ENCODE measurements around the gene RPS5. TPM values are rescaled to one million over a fixed set of nuclear protein-coding genes. Genes with fewer than 3 reads are reported as not detected.

Gene RPS5
- polyA plus RNA-seq, 1 experiment: 1,927 TPM

DNA sequence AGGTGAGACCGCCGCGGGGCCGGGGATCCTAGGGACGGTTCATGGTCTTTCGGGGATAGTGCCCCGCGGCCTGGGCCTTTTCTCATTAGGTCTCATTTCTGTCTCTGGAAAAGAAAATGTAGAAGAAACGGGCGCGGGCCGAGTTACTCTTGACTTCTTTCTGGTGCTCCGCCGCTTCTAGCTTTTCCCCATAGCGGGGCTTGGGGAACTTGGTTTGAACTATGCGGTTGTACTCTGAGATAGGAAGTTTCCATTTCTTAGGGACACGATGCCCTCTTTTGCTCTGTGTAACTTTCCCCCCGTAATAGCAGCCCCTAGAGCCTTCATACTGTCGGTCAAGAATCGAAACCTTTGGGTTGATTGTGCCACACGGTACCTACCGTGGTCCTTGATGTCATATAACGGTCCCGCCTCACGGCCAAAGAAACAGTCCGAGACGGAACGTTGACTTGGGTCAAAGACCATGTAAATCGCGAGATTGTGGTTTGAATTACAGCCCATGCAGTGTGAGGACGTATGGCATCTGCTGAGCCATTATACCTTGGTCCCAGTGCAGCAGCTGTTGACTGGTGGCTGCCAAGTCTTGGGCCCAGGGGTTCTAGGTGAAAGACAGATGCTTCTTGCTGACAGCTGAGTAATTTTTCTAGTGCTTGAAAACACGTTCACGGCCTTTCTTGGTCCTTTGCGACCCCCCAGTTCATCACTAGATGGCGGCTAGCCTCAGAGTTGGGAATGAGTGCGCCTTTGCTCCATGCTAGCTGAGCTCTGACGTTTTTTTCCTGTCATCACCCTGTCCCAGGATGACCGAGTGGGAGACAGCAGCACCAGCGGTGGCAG lies 487 bp downstream of the RPS5 start:
- Histone ChIP-seq H3K27me3 (ENCODE audit: control insufficient read depth, insufficient read depth, low read length) (no peaks in the 10 kb centered on the region), H3K4me3 (ENCODE audit: low read depth, low read length) (peak overlapping the region; percentile 97), H3K27ac (ENCODE audit: low read depth, low read length) (peak overlapping the region; percentile 99), H3K9me3 (ENCODE audit: control insufficient read depth, insufficient read depth, low read length) (no peaks in the 10 kb centered on the region; the same call in 1 of the 2 replicates)
- TF ChIP-seq, protein P1, sequence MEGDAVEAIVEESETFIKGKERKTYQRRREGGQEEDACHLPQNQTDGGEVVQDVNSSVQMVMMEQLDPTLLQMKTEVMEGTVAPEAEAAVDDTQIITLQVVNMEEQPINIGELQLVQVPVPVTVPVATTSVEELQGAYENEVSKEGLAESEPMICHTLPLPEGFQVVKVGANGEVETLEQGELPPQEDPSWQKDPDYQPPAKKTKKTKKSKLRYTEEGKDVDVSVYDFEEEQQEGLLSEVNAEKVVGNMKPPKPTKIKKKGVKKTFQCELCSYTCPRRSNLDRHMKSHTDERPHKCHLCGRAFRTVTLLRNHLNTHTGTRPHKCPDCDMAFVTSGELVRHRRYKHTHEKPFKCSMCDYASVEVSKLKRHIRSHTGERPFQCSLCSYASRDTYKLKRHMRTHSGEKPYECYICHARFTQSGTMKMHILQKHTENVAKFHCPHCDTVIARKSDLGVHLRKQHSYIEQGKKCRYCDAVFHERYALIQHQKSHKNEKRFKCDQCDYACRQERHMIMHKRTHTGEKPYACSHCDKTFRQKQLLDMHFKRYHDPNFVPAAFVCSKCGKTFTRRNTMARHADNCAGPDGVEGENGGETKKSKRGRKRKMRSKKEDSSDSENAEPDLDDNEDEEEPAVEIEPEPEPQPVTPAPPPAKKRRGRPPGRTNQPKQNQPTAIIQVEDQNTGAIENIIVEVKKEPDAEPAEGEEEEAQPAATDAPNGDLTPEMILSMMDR (IDR thresholded peaks at IDR 0.05; ENCODE audit: low read depth, low read length): no peak
- POLR2A ChIA-PET: interaction anchor here (0.6 to 1.5 kb wide), 5 partner anchors 14 to 911 kb away, joined by 3 to 4 read pairs (median 3); no protein-coding TSS in a partner anchor
- no peak for DNase-seq (ENCODE audit: low read depth, low spot score)
- CTCF ChIA-PET: interaction anchor here (0.6 kb wide), 1 partner anchor 16 kb away, joined by 3 read pairs; no protein-coding TSS in a partner anchor

GRCh38 chr19:58388175-58388526 lies 1.1 kb downstream of the RPS5 start:
- H3K9me3 ChIP-seq (ENCODE audit: control insufficient read depth, insufficient read depth, low read length): no peaks in the 10 kb centered on the region; the same call in 1 of the 2 replicates
- no peaks in the 10 kb centered on the region for H3K27me3 ChIP-seq (ENCODE audit: control insufficient read depth, insufficient read depth, low read length)
- no peak for DNase-seq (ENCODE audit: low read depth, low spot score)
- H3K27ac ChIP-seq (ENCODE audit: low read depth, low read length): no peak overlapping the region
- POLR2A ChIA-PET: interaction anchor here (0.6 to 1.5 kb wide), 4 partner anchors 23 to 911 kb away, joined by 3 to 4 read pairs (median 3); no protein-coding TSS in a partner anchor
- CTCF ChIA-PET: interaction anchor here (0.6 kb wide), 1 partner anchor 17 kb away, joined by 3 read pairs; no protein-coding TSS in a partner anchor
- peak overlapping the region; percentile 97 for H3K4me3 ChIP-seq (ENCODE audit: low read depth, low read length)
- TF ChIP-seq, protein P1 (IDR thresholded peaks at IDR 0.05; ENCODE audit: low read depth, low read length): no peak

- ChIA-PET POLR2A (interaction anchor here (1.0 kb wide), 1 partner anchor 12 kb away, joined by 5 read pairs; no protein-coding TSS in a partner anchor), CTCF (no interaction called here)
- Histone ChIP-seq H3K27ac (ENCODE audit: low read depth, low read length) (no peak overlapping the region), H3K4me3 (ENCODE audit: low read depth, low read length) (no peak overlapping the region), H3K27me3 (ENCODE audit: control insufficient read depth, insufficient read depth, low read length) (no peaks in the 10 kb centered on the region), H3K9me3 (ENCODE audit: control insufficient read depth, insufficient read depth, low read length) (no peaks in the 10 kb centered on the region)
- no peak for DNase-seq (ENCODE audit: low read depth, low spot score)
- TF ChIP-seq, protein P1 (IDR thresholded peaks at IDR 0.05; ENCODE audit: low read depth, low read length): no peak
These were observed 6.1 kb downstream of the RPS5 start for GRCh38 chr19:58392945-58393724.

- Histone ChIP-seq H3K27me3 (ENCODE audit: control insufficient read depth, insufficient read depth, low read length) (no peaks in the 10 kb centered on the region), H3K4me3 (ENCODE audit: low read depth, low read length) (no peak overlapping the region), H3K27ac (ENCODE audit: low read depth, low read length) (no peak overlapping the region), H3K9me3 (ENCODE audit: control insufficient read depth, insufficient read depth, low read length) (no peaks in the 10 kb centered on the region)
- DNase-seq (ENCODE audit: low read depth, low spot score): no peak
- POLR2A ChIA-PET: no interaction called here
- CTCF ChIA-PET: no interaction called here
- TF ChIP-seq, protein P1 (IDR thresholded peaks at IDR 0.05; ENCODE audit: low read depth, low read length): no peak
These were observed 6.6 kb downstream of the RPS5 start for GRCh38 chr19:58393725-58394033.

DNA sequence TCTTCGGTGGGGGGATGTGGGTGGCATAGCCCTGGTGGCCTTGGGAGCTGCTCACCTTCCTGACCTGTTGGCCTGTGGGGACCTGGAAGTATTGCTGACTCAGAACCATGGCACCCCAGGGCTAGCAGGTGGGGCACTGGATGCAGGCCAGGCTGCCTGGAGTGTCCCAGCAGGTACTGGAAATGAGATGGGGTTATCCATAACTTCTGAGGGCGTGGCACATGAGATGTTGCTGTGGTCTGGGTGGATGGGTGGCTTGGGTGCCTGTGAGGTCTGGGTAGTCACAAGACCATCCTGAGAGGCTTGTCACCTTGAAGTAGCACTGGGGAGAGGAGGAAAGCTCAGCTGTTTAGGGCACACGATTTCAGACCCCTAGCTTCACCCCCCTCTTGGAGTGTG lies 7.8 kb downstream of the RPS5 start:
- no peaks in the 10 kb centered on the region for H3K9me3 ChIP-seq (ENCODE audit: control insufficient read depth, insufficient read depth, low read length)
- POLR2A ChIA-PET: no interaction called here
- H3K4me3 ChIP-seq (ENCODE audit: low read depth, low read length): no peak overlapping the region
- no peak for DNase-seq (ENCODE audit: low read depth, low spot score)
- TF ChIP-seq, protein P1 (IDR thresholded peaks at IDR 0.05; ENCODE audit: low read depth, low read length): no peak
- CTCF ChIA-PET: no interaction called here
- H3K27me3 ChIP-seq (ENCODE audit: control insufficient read depth, insufficient read depth, low read length): no peaks in the 10 kb centered on the region
- H3K27ac ChIP-seq (ENCODE audit: low read depth, low read length): no peak overlapping the region
